GM23248 (cell line): Measurements from ENCODE around the gene CCDC188. TPM values are rescaled to one million over a fixed set of nuclear protein-coding genes. Genes with fewer than 3 reads are reported as not detected.

Experiments
- DNase-seq: peaks from one replicate; pipeline ENCODE4 v3.0.0-alpha.2; 2015
- H2AFZ ChIP-seq: fragments of 200-600 bp; sonication (generic); 2 replicates; pipeline ENCODE4 v1.6.1; 2016; ENCODE audit warnings: antibody characterized with exemption
- H3F3A ChIP-seq: fragments of 200-600 bp; sonication (generic); 2 replicates; pipeline ENCODE4 v1.6.1; 2016; ENCODE audit warnings: mild to moderate bottlenecking, antibody characterized with exemption, mixed run types; ENCODE audit not compliant: insufficient read depth
- H3K27ac ChIP-seq: fragments of 200-600 bp; sonication (generic); 2 replicates; pipeline ENCODE4 v1.5.1; 2016; ENCODE audit warnings: mild to moderate bottlenecking
- H3K27me3 ChIP-seq: fragments of 200-600 bp; sonication (generic); replicated peaks from 2 replicates; pipeline ENCODE4 v1.6.1; 2016; ENCODE audit warnings: mild to moderate bottlenecking; ENCODE audit not compliant: insufficient read depth
- H3K36me3 ChIP-seq: fragments of 200-600 bp; sonication (generic); 2 replicates; pipeline ENCODE4 v1.6.1; 2016; ENCODE audit warnings: low read depth, mild to moderate bottlenecking
- H3K4me1 ChIP-seq: fragments of 200-600 bp; sonication (generic); 2 replicates; pipeline ENCODE4 v1.6.1; 2016; ENCODE audit warnings: mild to moderate bottlenecking; ENCODE audit not compliant: insufficient read depth
- H3K4me2 ChIP-seq: fragments of 200-600 bp; sonication (generic); one replicate; pipeline ENCODE4 v1.6.1; 2016; ENCODE audit warnings: mild to moderate bottlenecking; ENCODE audit not compliant: unreplicated experiment
- H3K4me3 ChIP-seq: fragments of 200-600 bp; sonication (generic); 2 replicates; pipeline ENCODE4 v1.5.1; 2016; ENCODE audit warnings: mild to moderate bottlenecking
- H3K79me2 ChIP-seq: fragments of 200-600 bp; sonication (generic); 2 replicates; pipeline ENCODE4 v1.6.1; 2016; ENCODE audit warnings: mild to moderate bottlenecking; ENCODE audit not compliant: insufficient read depth
- H3K9ac ChIP-seq: fragments of 200-600 bp; sonication (generic); 2 replicates; pipeline ENCODE4 v1.6.1; 2016; ENCODE audit warnings: mild to moderate bottlenecking
- H3K9me2 ChIP-seq: fragments of 200-600 bp; sonication (generic); 2 replicates; pipeline ENCODE4 v1.6.1; 2016; ENCODE audit warnings: mixed run types, mild to moderate bottlenecking, moderate library complexity; ENCODE audit not compliant: insufficient read depth
- H3K9me3 ChIP-seq: fragments of 200-600 bp; sonication (generic); one replicate; pipeline ENCODE4 v1.6.1; 2017; ENCODE audit warnings: low read depth
- H4K20me1 ChIP-seq: fragments of 200-600 bp; sonication (generic); 2 replicates; pipeline ENCODE4 v1.6.0; 2016; ENCODE audit not compliant: insufficient read depth
- EZH2 ChIP-seq: fragments of 200-600 bp; sonication (generic); IDR thresholded peaks from 2 replicates; pipeline ENCODE4 v1.6.1; 2018; ENCODE audit warnings: antibody characterized with exemption, mild to moderate bottlenecking; ENCODE audit not compliant: insufficient read depth, poor library complexity, severe bottlenecking
- EZH2phosphoT487 ChIP-seq: fragments of 200-600 bp; sonication (generic); IDR thresholded peaks from 2 replicates; pipeline ENCODE4 v1.6.1; 2018; ENCODE audit warnings: antibody characterized with exemption, moderate library complexity, mild to moderate bottlenecking, low read depth; ENCODE audit not compliant: insufficient read depth
- WGBS, 2 experiments: methylation state at CpG; one replicate each; pipeline ENCODE4 v1.1.6; 2015 to 2017; ENCODE audit warnings: low lambda C conversion rate in 2 of 2, low coverage in 1 of 2; ENCODE audit errors: missing lambda C conversion rate in 2 of 2; 5-methylcytosine and 5-hydroxymethylcytosine counted together
- in situ Hi-C: fragments of 300-500 bp; cut with MboI; formaldehyde crosslinking; loops from 2 replicates; pipeline ENCODE4 v1.15.0; 2020
- polyA plus RNA-seq: library from polyadenylated mRNA; unstranded; fragments of >200 nt; fragmentation: Nextera tagmentation; extraction: Ambion mirVana; gene quantifications from 2 replicates; pipeline ENCODE4 v1.2.1, GENCODE V29; 2016
- total RNA-seq: library from RNA; depleted of rRNA; stranded (reverse); fragments of >200 nt; shearing (Covaris generic); gene quantifications from 2 replicates; pipeline ENCODE4 v1.2.3, GENCODE V29; 2014

The CCDC188 gene
- total and polyA plus RNA-seq, 2 experiments from 2014 or later = 1.2 to 1.8 TPM

DNA sequence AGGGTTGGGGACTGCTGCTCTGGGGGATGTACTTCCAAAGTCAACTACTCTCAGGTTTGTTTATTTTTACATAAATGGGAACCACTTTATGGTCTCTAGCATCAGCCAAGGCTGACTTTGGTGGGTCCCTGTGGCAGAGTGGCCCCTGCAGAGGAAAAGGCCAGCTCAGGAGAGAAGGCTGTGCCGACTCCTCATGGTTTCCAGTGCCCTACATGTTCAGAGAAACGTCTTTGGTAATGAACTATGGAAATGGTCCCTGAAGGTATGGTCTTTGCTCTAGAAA is 22.3 kb downstream of the CCDC188 start:
- Histone ChIP-seq H3K4me2 (no peak overlapping the region), H3F3A (peaks cover 28% of the 10 kb centered on the region; the same call in 1 of the 2 replicates), H3K27ac (no peak overlapping the region), H3K9ac (no peak overlapping the region), H3K4me1 (peaks cover 9% of the 10 kb centered on the region; the same call in 1 of the 2 replicates), H3K36me3 (0 out of 2 replicates have a peak, but pooled peaks cover 6% of the 10 kb centered on the region), H3K9me3 (no peaks in the 10 kb centered on the region), H4K20me1 (no peaks in the 10 kb centered on the region), H2AFZ (no peak overlapping the region), H3K79me2 (peaks cover 27% of the 10 kb centered on the region), H3K4me3 (no peak overlapping the region), H3K9me2 (no peaks in the 10 kb centered on the region), H3K27me3 (no peaks in the 10 kb centered on the region)
- in situ Hi-C loops = no loop called here
- TF ChIP-seq EZH2 = no peak
- no peak for TF ChIP-seq EZH2phosphoT487
- no peak for DNase-seq
- WGBS, 2 experiments = 44 to 50% methylated on average over 2 of the region's 2 CpGs

DNA sequence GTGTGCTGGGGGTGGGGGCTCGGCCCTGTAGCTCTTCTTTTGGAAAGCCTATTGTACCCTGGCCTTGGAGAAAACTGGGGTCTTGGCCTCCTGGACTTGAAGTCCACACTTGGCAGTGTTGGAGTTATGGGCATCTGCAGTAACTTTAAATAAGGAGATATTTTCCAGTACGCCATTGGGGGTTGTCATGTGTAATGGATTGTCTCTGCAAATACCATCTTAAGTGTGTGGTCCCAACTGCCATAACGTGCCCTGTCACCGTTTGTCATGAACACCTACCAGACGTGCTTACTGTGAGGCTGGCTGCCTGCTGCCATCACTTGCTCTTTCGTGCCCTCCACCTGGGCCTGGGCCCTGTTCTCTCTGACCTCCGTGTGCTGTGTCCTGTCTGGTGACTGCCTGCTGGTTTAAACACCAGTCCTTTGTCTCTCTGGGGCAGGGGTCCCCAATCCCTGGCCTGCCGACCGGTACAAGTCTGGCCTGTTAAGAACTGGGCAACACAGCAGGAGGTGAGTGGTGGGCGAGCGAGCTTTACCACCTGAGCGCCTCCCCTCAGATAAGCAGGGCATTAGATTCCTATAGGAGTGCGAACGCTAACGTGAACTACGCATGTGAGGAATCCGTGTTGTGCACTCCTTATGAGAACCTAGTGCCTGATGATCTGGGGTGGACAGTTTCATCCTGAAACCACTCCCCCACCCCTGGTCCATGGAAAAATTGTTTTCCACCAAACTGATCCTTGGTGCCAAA is 22.8 kb downstream of the CCDC188 start:
- no peaks in the 10 kb centered on the region for H3K9me2 ChIP-seq
- peaks cover 24% of the 10 kb centered on the region for H3K79me2 ChIP-seq
- in situ Hi-C loops = no loop called here
- no peak overlapping the region for H3K4me3 ChIP-seq
- H3K27ac ChIP-seq = no peak overlapping the region
- H3K27me3 ChIP-seq = no peaks in the 10 kb centered on the region
- WGBS, 2 experiments = 74 to 75% methylated on average over 17 of the region's 17 CpGs
- no peak overlapping the region for H2AFZ ChIP-seq
- peaks cover 4% of the 10 kb centered on the region; the same call in 1 of the 2 replicates for H3K4me1 ChIP-seq
- H3K4me2 ChIP-seq = no peak overlapping the region
- H3K9me3 ChIP-seq = no peaks in the 10 kb centered on the region
- TF ChIP-seq EZH2 (no peak), EZH2phosphoT487 (no peak)
- H3K9ac ChIP-seq = no peak overlapping the region
- DNase-seq = no peak
- 0 out of 2 replicates have a peak, but pooled peaks cover 6% of the 10 kb centered on the region for H3K36me3 ChIP-seq
- peaks cover 28% of the 10 kb centered on the region; the same call in 1 of the 2 replicates for H3F3A ChIP-seq
- no peaks in the 10 kb centered on the region for H4K20me1 ChIP-seq

DNA sequence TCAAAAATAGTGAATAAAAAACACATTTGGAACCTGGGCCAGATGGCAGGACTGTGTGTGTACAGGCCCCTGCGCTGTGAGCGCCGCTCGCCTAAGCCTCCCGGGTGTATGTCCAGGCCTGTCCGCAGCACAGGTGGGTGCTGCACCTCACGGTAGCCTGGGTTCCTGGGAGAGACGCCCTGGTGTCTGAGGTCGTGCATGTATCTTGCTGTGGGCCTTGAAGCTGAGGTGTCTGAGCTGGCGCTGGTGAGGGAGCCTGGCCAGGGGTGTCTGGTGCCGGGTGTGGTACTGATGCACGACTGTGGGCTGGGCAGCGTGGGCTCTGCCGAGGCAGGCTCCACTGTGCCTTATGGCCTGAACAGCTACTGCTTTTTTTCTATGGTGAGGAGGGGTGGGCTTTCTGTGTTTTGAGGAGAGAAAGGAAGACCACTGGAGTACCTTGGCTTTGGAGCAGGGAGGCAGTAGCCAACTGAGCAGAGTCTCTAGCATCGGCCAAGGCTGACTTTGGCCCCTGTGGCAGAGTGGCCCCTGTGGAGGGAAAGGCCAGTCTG is 23.5 kb downstream of the CCDC188 start:
- no peak overlapping the region for H3K9ac ChIP-seq
- no peak overlapping the region for H2AFZ ChIP-seq
- peaks cover 28% of the 10 kb centered on the region; the same call in 1 of the 2 replicates for H3F3A ChIP-seq
- no peaks in the 10 kb centered on the region for H3K4me1 ChIP-seq
- DNase-seq = no peak
- no peak overlapping the region for H3K4me2 ChIP-seq
- no peak overlapping the region for H3K4me3 ChIP-seq
- no peak overlapping the region for H3K27ac ChIP-seq
- in situ Hi-C loops = no loop called here
- H3K36me3 ChIP-seq = 0 out of 2 replicates have a peak, but pooled peaks cover 6% of the 10 kb centered on the region
- H3K27me3 ChIP-seq = no peaks in the 10 kb centered on the region
- H4K20me1 ChIP-seq = no peaks in the 10 kb centered on the region
- 84 to 85% methylated on average over 14 to 15 of the region's 15 CpGs for WGBS, 2 experiments
- TF ChIP-seq EZH2 (no peak), EZH2phosphoT487 (no peak)
- H3K9me2 ChIP-seq = no peaks in the 10 kb centered on the region
- no peaks in the 10 kb centered on the region for H3K9me3 ChIP-seq
- H3K79me2 ChIP-seq = peaks cover 24% of the 10 kb centered on the region

DNA sequence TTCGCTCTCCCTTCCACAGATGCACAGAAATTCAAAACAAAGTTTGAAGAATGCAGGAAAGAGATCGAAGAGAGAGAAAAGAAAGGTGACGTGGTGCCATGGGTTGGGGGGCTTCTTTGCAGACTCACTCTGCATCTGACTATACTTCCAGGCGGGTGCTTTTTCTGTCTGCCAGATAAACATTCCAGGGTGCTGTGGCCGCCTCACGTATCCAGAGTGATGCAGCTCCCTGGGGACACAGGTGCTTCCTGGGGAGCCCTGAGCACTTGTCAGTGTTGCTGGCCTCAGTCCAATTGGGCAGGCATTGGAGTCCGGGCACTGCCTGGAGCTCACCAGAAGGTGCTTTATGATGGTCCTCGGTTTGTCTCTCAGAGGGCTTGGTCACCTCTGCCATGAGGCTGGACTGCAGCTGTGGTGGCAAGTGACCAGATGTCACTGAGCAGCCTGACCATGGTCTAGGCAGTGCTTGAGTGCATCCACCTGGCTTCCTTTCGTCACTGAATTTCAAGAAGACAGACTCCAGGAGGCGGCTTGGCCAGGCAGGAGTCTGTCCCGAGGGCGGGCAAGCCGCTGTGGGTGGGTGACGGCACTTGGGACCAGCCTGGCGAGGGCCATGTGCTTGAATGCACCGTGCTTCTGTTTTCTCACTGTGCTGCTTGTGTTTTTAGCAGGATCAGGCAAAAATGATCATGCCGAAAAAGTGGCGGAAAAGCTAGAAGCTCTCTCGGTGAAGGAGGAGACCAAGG is 24.4 kb downstream of the CCDC188 start:
- peaks cover 28% of the 10 kb centered on the region; the same call in 1 of the 2 replicates for H3F3A ChIP-seq
- H3K27ac ChIP-seq = no peak overlapping the region
- no peaks in the 10 kb centered on the region for H4K20me1 ChIP-seq
- 84 to 85% methylated on average over 17 to 19 of the region's 19 CpGs for WGBS, 2 experiments
- H3K27me3 ChIP-seq = no peaks in the 10 kb centered on the region
- H2AFZ ChIP-seq = no peak overlapping the region
- DNase-seq = no peak
- 0 out of 2 replicates have a peak, but pooled peaks cover 6% of the 10 kb centered on the region for H3K36me3 ChIP-seq
- in situ Hi-C loops = no loop called here
- H3K4me3 ChIP-seq = no peak overlapping the region
- no peaks in the 10 kb centered on the region for H3K9me3 ChIP-seq
- TF ChIP-seq EZH2phosphoT487 = no peak
- TF ChIP-seq EZH2 = no peak
- peaks cover 28% of the 10 kb centered on the region for H3K79me2 ChIP-seq
- H3K4me1 ChIP-seq = no peaks in the 10 kb centered on the region
- no peak overlapping the region for H3K4me2 ChIP-seq
- H3K9me2 ChIP-seq = no peaks in the 10 kb centered on the region
- no peak overlapping the region for H3K9ac ChIP-seq
